Keratinocyte (primary cell): ENCODE results near the gene SLC22A8. TPM values are rescaled to one million over a fixed set of nuclear protein-coding genes. Genes with fewer than 3 reads are reported as not detected.

Source experiments
- DNase-seq: peaks from one replicate; pipeline ENCODE4 v3.0.0-alpha.2; 2011; ENCODE audit warnings: low read depth, missing footprints, low spot score
- FAIRE-seq: peaks from 2 replicates; lab custom pipeline; 2011; peaks lifted over from hg19 to GRCh38; lab: Jason Lieb, UNC
- H2AFZ ChIP-seq: 2 replicates; pipeline ENCODE4 v1.6.0; 2012; ENCODE audit warnings: low read length, control low read depth, inconsistent platforms; ENCODE audit not compliant: control insufficient read depth
- H3K27ac ChIP-seq: 2 replicates; pipeline ENCODE4 v1.5.1; 2011; ENCODE audit warnings: low read length; ENCODE audit not compliant: control insufficient read depth, insufficient read depth
- H3K27me3 ChIP-seq: 3 replicates; pipeline ENCODE4 v1.6.0; 2011; ENCODE audit warnings: low read length; ENCODE audit not compliant: control insufficient read depth, insufficient read depth; ENCODE audit errors: extremely low read depth
- H3K36me3 ChIP-seq, 2 experiments: 2 replicates in 1 of 2; 3 replicates in 1 of 2; pipeline ENCODE4 v1.5.1; 2011; ENCODE audit warnings: low read length in 2 of 2, mild to moderate bottlenecking in 1 of 2; ENCODE audit not compliant: control insufficient read depth in 2 of 2, insufficient read depth in 2 of 2; ENCODE audit errors: extremely low read depth in 1 of 2
- H3K4me1 ChIP-seq: 3 replicates; pipeline ENCODE4 v1.5.1; 2011; ENCODE audit warnings: low read length; ENCODE audit not compliant: control insufficient read depth, insufficient read depth; ENCODE audit errors: extremely low read depth
- H3K4me2 ChIP-seq: 3 replicates; pipeline ENCODE4 v1.6.0; 2011; ENCODE audit warnings: low read depth, low read length; ENCODE audit not compliant: control insufficient read depth, insufficient read depth; ENCODE audit errors: extremely low read depth
- H3K4me3 ChIP-seq, 3 experiments: fragments of 200-600 bp in 1 of 3; sonication (generic) in 1 of 3; 2 replicates in 2 of 3; 3 replicates in 1 of 3; pipeline ENCODE4 v1.5.1; 2011 to 2016; ENCODE audit warnings: low read length in 3 of 3, mild to moderate bottlenecking in 3 of 3, control low read depth in 2 of 3, inconsistent platforms in 1 of 3, low read depth in 1 of 3, mixed read lengths in 1 of 3, mixed run types in 1 of 3, moderate library complexity in 1 of 3; ENCODE audit not compliant: control insufficient read depth in 2 of 3, insufficient read depth in 2 of 3; ENCODE audit errors: extremely low read depth in 1 of 3
- H3K79me2 ChIP-seq: 2 replicates; pipeline ENCODE4 v1.6.0; 2012; ENCODE audit warnings: low read length; ENCODE audit not compliant: control insufficient read depth, insufficient read depth
- H3K9ac ChIP-seq: 3 replicates; pipeline ENCODE4 v1.6.0; 2011; ENCODE audit warnings: low read length; ENCODE audit not compliant: control insufficient read depth, insufficient read depth; ENCODE audit errors: extremely low read depth
- H3K9me1 ChIP-seq: 3 replicates; pipeline ENCODE4 v1.6.0; 2011; ENCODE audit warnings: low read length; ENCODE audit not compliant: control insufficient read depth, insufficient read depth; ENCODE audit errors: extremely low read depth
- H3K9me3 ChIP-seq: 2 replicates; pipeline ENCODE4 v1.5.1; 2012; ENCODE audit warnings: low read depth, low read length; ENCODE audit not compliant: control insufficient read depth
- H4K20me1 ChIP-seq: 3 replicates; pipeline ENCODE4 v1.6.0; 2011; ENCODE audit warnings: low read length; ENCODE audit not compliant: control insufficient read depth, insufficient read depth; ENCODE audit errors: extremely low read depth
- EZH2 ChIP-seq: IDR thresholded peaks from one replicate; pipeline ENCODE4 v1.6.1; 2012; ENCODE audit warnings: inconsistent platforms, mild to moderate bottlenecking, low read length, moderate library complexity
- dilution Hi-C: fragments of 300-500 bp; cut with MboI; formaldehyde crosslinking; loops from one replicate; pipeline ENCODE4 v1.7.0; 2020; ENCODE audit warnings: low sequenced_read_pairs; ENCODE audit not compliant: extremely low pct_ligation_motif_present
- polyA plus RNA-seq, 5 experiments: library from polyadenylated mRNA; depleted of rRNA in 3 of 5; stranded (reverse) in 3 of 5; stranded (forward) in 1 of 5; unstranded in 1 of 5; fragments of >200 nt; gene quantifications; 1 replicate in 1 of 5; 2 replicates in 3 of 5; 3 replicates in 1 of 5; pipeline versions ENCODE4 v1.2.1 to v1.2.3, GENCODE V29; 2011 to 2012; ENCODE audit warnings: missing spikeins in 2 of 5, low read depth in 1 of 5, low replicate concordance in 1 of 5
- TF ChIP-seq, protein P1 (sequence below), 3 experiments: IDR thresholded peaks in 1 of 3; conservative IDR thresholded peaks in 1 of 3; optimal IDR thresholded peaks in 1 of 3; 2 replicates in 2 of 3; 3 replicates in 1 of 3; pipeline versions ENCODE3 to v1.5.1; 2011; ENCODE audit warnings: low read length in 3 of 3, mild to moderate bottlenecking in 3 of 3, moderate library complexity in 2 of 3, control low read depth in 1 of 3, inconsistent platforms in 1 of 3; ENCODE audit not compliant: insufficient read depth in 2 of 3; ENCODE audit errors: extremely low read depth in 1 of 3

SLC22A8 gene
- polyA plus RNA-seq, 1 donor (not counting 4 experiments of a cell fraction or from before 2014, with no cell fraction given), result not detected

DNA sequence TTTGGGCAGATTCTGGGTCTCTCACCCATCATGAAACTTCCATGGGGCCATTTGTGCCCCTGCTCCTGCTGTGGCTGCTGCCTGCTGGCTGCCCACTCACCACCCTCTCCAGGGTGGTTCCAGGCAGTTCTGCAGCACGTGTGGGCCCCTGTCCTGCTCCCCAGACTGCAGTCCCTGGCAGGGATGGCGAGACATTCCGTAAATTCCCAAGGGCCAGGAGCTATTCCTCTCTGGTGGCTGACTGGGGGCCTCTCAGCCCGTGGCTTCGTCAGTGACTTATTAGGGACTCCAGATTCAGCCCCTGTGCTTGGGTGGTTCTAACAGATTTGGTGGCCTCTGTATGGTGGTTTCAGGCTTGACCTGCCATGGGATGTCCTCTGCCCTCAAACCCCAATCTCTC, 3.9 kb upstream of the SLC22A8 start:
- no peak for FAIRE-seq
- Histone ChIP-seq H4K20me1 (no peaks in the 10 kb centered on the region), H3K9me3 (no peaks in the 10 kb centered on the region), H3K4me2 (no peak overlapping the region), H2AFZ (no peak overlapping the region), H3K36me3 (no peaks in the 10 kb centered on the region), H3K9ac (no peak overlapping the region), H3K4me3 (no peak overlapping the region), H3K79me2 (no peaks in the 10 kb centered on the region), H3K27ac (no peak overlapping the region), H3K4me1 (no peaks in the 10 kb centered on the region), H3K27me3 (peaks cover 15% of the 10 kb centered on the region), H3K9me1 (no peaks in the 10 kb centered on the region)
- TF ChIP-seq, protein P1, sequence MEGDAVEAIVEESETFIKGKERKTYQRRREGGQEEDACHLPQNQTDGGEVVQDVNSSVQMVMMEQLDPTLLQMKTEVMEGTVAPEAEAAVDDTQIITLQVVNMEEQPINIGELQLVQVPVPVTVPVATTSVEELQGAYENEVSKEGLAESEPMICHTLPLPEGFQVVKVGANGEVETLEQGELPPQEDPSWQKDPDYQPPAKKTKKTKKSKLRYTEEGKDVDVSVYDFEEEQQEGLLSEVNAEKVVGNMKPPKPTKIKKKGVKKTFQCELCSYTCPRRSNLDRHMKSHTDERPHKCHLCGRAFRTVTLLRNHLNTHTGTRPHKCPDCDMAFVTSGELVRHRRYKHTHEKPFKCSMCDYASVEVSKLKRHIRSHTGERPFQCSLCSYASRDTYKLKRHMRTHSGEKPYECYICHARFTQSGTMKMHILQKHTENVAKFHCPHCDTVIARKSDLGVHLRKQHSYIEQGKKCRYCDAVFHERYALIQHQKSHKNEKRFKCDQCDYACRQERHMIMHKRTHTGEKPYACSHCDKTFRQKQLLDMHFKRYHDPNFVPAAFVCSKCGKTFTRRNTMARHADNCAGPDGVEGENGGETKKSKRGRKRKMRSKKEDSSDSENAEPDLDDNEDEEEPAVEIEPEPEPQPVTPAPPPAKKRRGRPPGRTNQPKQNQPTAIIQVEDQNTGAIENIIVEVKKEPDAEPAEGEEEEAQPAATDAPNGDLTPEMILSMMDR (optimal IDR thresholded peaks at IDR 0.05 in 1 of 3, IDR thresholded peaks at IDR 0.05 in 1 of 3, conservative IDR thresholded peaks at IDR 0.05 in 1 of 3; ENCODE audit: extremely low read depth in 1 of 3, insufficient read depth in 2 of 3, low read length in 3 of 3), result no peak
- TF ChIP-seq EZH2, result no peak
- DNase-seq, result no peak
- dilution Hi-C loops, result no loop called here

DNA sequence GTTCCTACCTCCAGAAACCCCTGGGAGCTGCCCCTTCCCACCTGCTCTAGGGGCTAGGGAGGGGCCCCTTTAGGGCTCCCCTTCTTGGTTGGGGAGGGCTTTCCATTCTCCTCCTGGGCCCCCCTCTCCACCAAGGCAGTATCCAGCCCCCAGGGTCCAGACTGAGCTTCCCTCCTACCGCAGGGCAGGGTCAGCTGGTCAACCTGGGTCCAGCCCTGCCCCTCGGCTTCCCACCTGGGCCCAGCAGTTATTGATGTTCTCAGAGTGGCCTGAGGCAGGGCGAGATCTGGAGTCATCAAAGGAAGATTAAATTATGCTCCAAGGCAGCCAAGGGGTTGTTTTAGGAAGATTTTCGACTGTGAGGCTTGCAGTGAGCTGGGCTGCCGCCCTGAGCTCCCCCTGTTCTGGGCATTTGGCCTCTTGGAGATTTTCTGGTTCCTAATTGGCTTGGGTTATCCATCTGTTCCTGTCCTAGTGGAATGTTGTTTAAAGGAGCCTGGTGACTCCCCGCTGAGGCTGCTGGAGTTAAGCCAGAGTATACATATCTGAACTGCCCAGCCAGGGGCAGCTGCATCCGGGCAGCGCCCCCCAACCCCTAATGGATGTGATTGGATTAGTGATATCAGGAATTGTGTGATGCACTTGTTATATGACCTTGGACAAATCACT, 1.8 kb upstream of the SLC22A8 start:
- DNase-seq, result no peak
- TF ChIP-seq, protein P1 (optimal IDR thresholded peaks at IDR 0.05 in 1 of 3, IDR thresholded peaks at IDR 0.05 in 1 of 3, conservative IDR thresholded peaks at IDR 0.05 in 1 of 3; ENCODE audit: extremely low read depth in 1 of 3, insufficient read depth in 2 of 3, low read length in 3 of 3), result no peak
- TF ChIP-seq EZH2, result no peak
- dilution Hi-C loops, result no loop called here
- Histone ChIP-seq H3K79me2 (no peaks in the 10 kb centered on the region), H3K36me3 (no peaks in the 10 kb centered on the region), H3K4me1 (no peaks in the 10 kb centered on the region), H3K4me3 (no peak overlapping the region), H3K9ac (no peak overlapping the region), H3K27me3 (peaks cover 4% of the 10 kb centered on the region), H3K9me3 (no peaks in the 10 kb centered on the region), H2AFZ (no peak overlapping the region), H4K20me1 (no peaks in the 10 kb centered on the region), H3K27ac (no peak overlapping the region), H3K9me1 (no peaks in the 10 kb centered on the region), H3K4me2 (no peak overlapping the region)
- no peak for FAIRE-seq
